Activated CD4-positive, alpha-beta T cell treated with anti-CD3 and anti-CD28 coated beads for 36 hours (primary cell): ENCODE measurements around the gene E2F6. TPM values are rescaled to one million over a fixed set of nuclear protein-coding genes. Genes with fewer than 3 reads are reported as not detected.

Experiments
- ATAC-seq: fragments of 200-7000 bp; cut with Tn5 transposase; one replicate; pipeline ENCODE4 v1.10.0; 2021; ENCODE audit warnings: mild to moderate bottlenecking, moderate library complexity
- CTCF ChIA-PET: fragments of 350-600 bp; sonication (Branson Sonifier 250); formaldehyde crosslinking; loops from one replicate; lab custom pipeline; 2021; ENCODE audit warnings: antibody characterized with exemption; lab: Charles Lee
- POLR2A ChIA-PET: fragments of 350-600 bp; sonication (Branson Sonifier 250); formaldehyde crosslinking; loops from one replicate; lab custom pipeline; 2021; ENCODE audit warnings: antibody characterized with exemption, inconsistent platforms; lab: Charles Lee
- DNase-seq: peaks from one replicate; pipeline ENCODE4 v3.0.0-alpha.2; 2020
- H3K27ac Mint-ChIP-seq: one replicate; pipeline ENCODE4 v1.8.0; 2021; ENCODE audit warnings: mixed read lengths
- H3K27me3 Mint-ChIP-seq: one replicate; pipeline ENCODE4 v1.8.0; 2021; ENCODE audit warnings: mixed read lengths
- H3K36me3 Mint-ChIP-seq: one replicate; pipeline ENCODE4 v1.8.0; 2021; ENCODE audit warnings: low read depth, mixed read lengths
- H3K4me1 Mint-ChIP-seq: one replicate; pipeline ENCODE4 v1.8.0; 2021; ENCODE audit warnings: mixed read lengths
- H3K4me3 Mint-ChIP-seq: one replicate; pipeline ENCODE4 v1.8.0; 2021; ENCODE audit warnings: mild to moderate bottlenecking, moderate library complexity, mixed read lengths
- H3K9me3 Mint-ChIP-seq: one replicate; pipeline ENCODE4 v1.8.0; 2021; ENCODE audit warnings: low read depth, mixed read lengths
- intact Hi-C, 2 experiments: fragments of 100-400 bp; cut with DNase I in 1 of 2; cut with micrococcal nuclease in 1 of 2; formaldehyde crosslinking; loops; one replicate each; pipeline versions ENCODE4 v1.14.2 to v1.15.1; 2022 to 2024; cut with DNase I, micrococcal nuclease
- total RNA-seq, 2 experiments: library from RNA; stranded (reverse); gene quantifications; one replicate each; pipeline ENCODE4 v1.2.3, GENCODE V29; 2021

Gene E2F6
- 10 to 100 TPM in 1 of 2 experiments, 1 to 10 TPM in 1; 7.2 to 10.6 TPM for total RNA-seq

- Mint-ChIP-seq H3K4me3 (peak within 1 kb of the TSS; percentile 81), H3K9me3 (no peaks in the 10 kb centered on the region), H3K36me3 (peaks cover 22% of the 10 kb centered on the region), H3K27ac (peak within 1 kb of the TSS; percentile 92), H3K27me3 (no peaks in the 10 kb centered on the region), H3K4me1 (peaks cover 33% of the 10 kb centered on the region)
- ChIA-PET POLR2A (interaction anchor here (0.6 kb wide), 2 partner anchors 19 to 218 kb away, joined by 3 read pairs; no protein-coding TSS in a partner anchor), CTCF (interaction anchor here (0.6 to 1.6 kb wide), 9 partner anchors 14 to 556 kb away, joined by 3 to 9 read pairs (median 3); a partner anchor contains a TSS)
- ATAC-seq: peak; percentile 85
- DNase-seq: peak; percentile 92
- intact Hi-C loops: loop anchor here (1.0 to 5.0 kb wide), 9 partner anchors 119 to 1018 kb away; partner anchors contain the start of genes LPIN1 (in 1 of the 2), ODC1 (in 1 of the 2), PDIA6 (in 1 of the 2) and ROCK2 (in 1 of the 2)
These were observed at the start of gene E2F6 for GRCh38 chr2:11465485-11466306. Gene E2F6, minus strand, starts transcription at chr2:11466161. Its CDS starts 282 bp downstream, at chr2:11465879.

GRCh38 chr2:11515490-11515981, 49.6 kb upstream of the E2F6 start:
- ATAC-seq (no peak), DNase-seq (no peak)
- Mint-ChIP-seq H3K27ac (no peak overlapping the region), H3K27me3 (peaks cover 17% of the 10 kb centered on the region), H3K4me1 (no peaks in the 10 kb centered on the region), H3K9me3 (peaks cover 2% of the 10 kb centered on the region), H3K4me3 (no peak overlapping the region), H3K36me3 (no peaks in the 10 kb centered on the region)
- ChIA-PET POLR2A (no interaction called here), CTCF (no interaction called here)
- intact Hi-C loops: no loop called here

- intact Hi-C loops: no loop called here
- Mint-ChIP-seq H3K9me3 (no peaks in the 10 kb centered on the region), H3K36me3 (no peaks in the 10 kb centered on the region), H3K4me1 (no peaks in the 10 kb centered on the region), H3K4me3 (no peak overlapping the region), H3K27ac (no peak overlapping the region), H3K27me3 (peaks cover 17% of the 10 kb centered on the region)
- no peak for DNase-seq
- CTCF ChIA-PET: no interaction called here
- ATAC-seq: no peak
- POLR2A ChIA-PET: no interaction called here
These were observed 48.9 kb upstream of the E2F6 start for GRCh38 chr2:11514904-11515303.

- no peaks in the 10 kb centered on the region for H3K36me3 Mint-ChIP-seq
- no peaks in the 10 kb centered on the region for H3K4me1 Mint-ChIP-seq
- H3K4me3 Mint-ChIP-seq: no peak overlapping the region
- ATAC-seq (no peak), DNase-seq (no peak)
- no peaks in the 10 kb centered on the region for H3K9me3 Mint-ChIP-seq
- intact Hi-C loops: no loop called here
- H3K27me3 Mint-ChIP-seq: peaks cover 17% of the 10 kb centered on the region
- ChIA-PET POLR2A (no interaction called here), CTCF (no interaction called here)
- H3K27ac Mint-ChIP-seq: no peak overlapping the region
These were observed 48.2 kb upstream of the E2F6 start for GRCh38 chr2:11514081-11514730.

GRCh38 chr2:11513319-11513718, 47.4 kb upstream of the E2F6 start:
- Mint-ChIP-seq H3K27ac (no peak overlapping the region), H3K9me3 (no peaks in the 10 kb centered on the region), H3K4me1 (no peaks in the 10 kb centered on the region), H3K36me3 (no peaks in the 10 kb centered on the region), H3K4me3 (no peak overlapping the region), H3K27me3 (peaks cover 17% of the 10 kb centered on the region)
- ChIA-PET CTCF (interaction anchor here (0.8 kb wide), 1 partner anchor 16 kb away, joined by 3 read pairs; no protein-coding TSS in a partner anchor), POLR2A (no interaction called here)
- intact Hi-C loops: no loop called here
- DNase-seq (no peak), ATAC-seq (no peak)

GRCh38 chr2:11512431-11512830, 46.5 kb upstream of the E2F6 start:
- no peak for DNase-seq
- no peaks in the 10 kb centered on the region for H3K36me3 Mint-ChIP-seq
- ChIA-PET CTCF (interaction anchor here (0.5 to 1.3 kb wide), 5 partner anchors 14 to 713 kb away, joined by 3 to 5 read pairs (median 4); no protein-coding TSS in a partner anchor), POLR2A (no interaction called here)
- no peaks in the 10 kb centered on the region for H3K4me1 Mint-ChIP-seq
- peaks cover 17% of the 10 kb centered on the region for H3K27me3 Mint-ChIP-seq
- H3K27ac Mint-ChIP-seq: no peak overlapping the region
- intact Hi-C loops: no loop called here
- no peak overlapping the region for H3K4me3 Mint-ChIP-seq
- H3K9me3 Mint-ChIP-seq: no peaks in the 10 kb centered on the region
- ATAC-seq: no peak

- intact Hi-C loops: no loop called here
- no peak for DNase-seq
- peaks cover 13% of the 10 kb centered on the region for H3K27me3 Mint-ChIP-seq
- CTCF ChIA-PET: no interaction called here
- H3K36me3 Mint-ChIP-seq: no peaks in the 10 kb centered on the region
- H3K4me3 Mint-ChIP-seq: no peak overlapping the region
- H3K9me3 Mint-ChIP-seq: no peaks in the 10 kb centered on the region
- POLR2A ChIA-PET: no interaction called here
- no peaks in the 10 kb centered on the region for H3K4me1 Mint-ChIP-seq
- ATAC-seq: no peak
- H3K27ac Mint-ChIP-seq: no peak overlapping the region
These were observed 43.8 kb upstream of the E2F6 start for GRCh38 chr2:11509657-11510360.

- H3K27me3 Mint-ChIP-seq: peaks cover 16% of the 10 kb centered on the region
- H3K27ac Mint-ChIP-seq: no peak overlapping the region
- no peak overlapping the region for H3K4me3 Mint-ChIP-seq
- intact Hi-C loops: no loop called here
- CTCF ChIA-PET: interaction anchor here (0.5 kb wide), 1 partner anchor 29 kb away, joined by 3 read pairs; no protein-coding TSS in a partner anchor
- no peak for ATAC-seq
- H3K9me3 Mint-ChIP-seq: peaks cover 2% of the 10 kb centered on the region
- no peak for DNase-seq
- POLR2A ChIA-PET: no interaction called here
- no peaks in the 10 kb centered on the region for H3K4me1 Mint-ChIP-seq
- no peaks in the 10 kb centered on the region for H3K36me3 Mint-ChIP-seq
These were observed 42.3 kb upstream of the E2F6 start for GRCh38 chr2:11508279-11508678.

- ChIA-PET CTCF (no interaction called here), POLR2A (no interaction called here)
- H3K4me3 Mint-ChIP-seq: no peak overlapping the region
- no peaks in the 10 kb centered on the region for H3K4me1 Mint-ChIP-seq
- intact Hi-C loops: no loop called here
- peaks cover 19% of the 10 kb centered on the region for H3K27me3 Mint-ChIP-seq
- DNase-seq (no peak), ATAC-seq (no peak)
- peaks cover 2% of the 10 kb centered on the region for H3K9me3 Mint-ChIP-seq
- H3K36me3 Mint-ChIP-seq: no peaks in the 10 kb centered on the region
- no peak overlapping the region for H3K27ac Mint-ChIP-seq
These were observed 41.6 kb upstream of the E2F6 start for GRCh38 chr2:11507517-11507916.

GRCh38 chr2:11506611-11506969, 40.6 kb upstream of the E2F6 start:
- Mint-ChIP-seq H3K36me3 (no peaks in the 10 kb centered on the region), H3K27ac (no peak overlapping the region), H3K4me3 (no peak overlapping the region), H3K9me3 (peaks cover 2% of the 10 kb centered on the region), H3K27me3 (peaks cover 22% of the 10 kb centered on the region), H3K4me1 (no peaks in the 10 kb centered on the region)
- DNase-seq: no peak
- intact Hi-C loops: no loop called here
- no peak for ATAC-seq
- ChIA-PET CTCF (no interaction called here), POLR2A (no interaction called here)
